ENCODE measurements around the gene ZFP92. TPM values are rescaled to one million over a fixed set of nuclear protein-coding genes. Genes with fewer than 3 reads are reported as not detected.

Gene ZFP92
- total and polyA plus RNA-seq, 10 of the 15 experiments (the other 5 are each of a cell fraction or from before 2014, with no cell fraction given) = 0.02 to 1.6 (median 0.09) TPM; not detected in 2

DNA sequence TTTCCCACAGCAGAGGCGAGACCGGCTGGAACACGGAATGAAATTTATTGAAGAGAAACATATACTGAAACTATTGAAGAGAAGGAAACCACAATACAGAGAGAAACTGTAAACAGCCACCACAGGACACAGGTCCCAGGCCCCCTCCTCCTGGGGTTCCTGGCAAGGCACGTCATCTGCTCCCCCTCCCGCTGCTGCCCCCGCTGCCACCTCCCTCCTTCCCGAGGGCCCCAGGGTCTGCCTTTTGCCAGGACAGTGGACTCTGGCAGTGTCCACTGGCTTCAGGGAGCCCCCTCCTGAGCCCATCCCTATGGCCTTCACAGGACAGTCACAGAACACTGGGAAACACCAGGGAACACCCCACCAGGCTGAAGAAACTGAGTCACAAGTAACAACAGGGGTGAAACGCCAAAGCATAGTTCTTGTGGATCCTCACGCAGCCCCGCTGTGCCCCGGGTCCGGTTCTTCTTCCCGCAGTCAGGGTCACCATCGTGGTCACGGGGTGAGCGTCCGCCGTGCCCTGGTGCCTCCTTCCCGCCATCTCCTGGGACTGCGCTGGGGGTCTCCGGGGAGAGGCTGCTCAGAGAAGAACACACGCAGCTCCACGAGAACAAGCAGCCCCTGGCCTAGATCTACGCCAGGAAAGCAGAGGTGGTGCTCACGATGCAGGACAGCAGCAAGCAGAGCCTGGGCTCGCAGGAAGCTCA, 15.5 kb upstream of the ZFP92 start (continued):
- TF ChIP-seq, protein P1, sequence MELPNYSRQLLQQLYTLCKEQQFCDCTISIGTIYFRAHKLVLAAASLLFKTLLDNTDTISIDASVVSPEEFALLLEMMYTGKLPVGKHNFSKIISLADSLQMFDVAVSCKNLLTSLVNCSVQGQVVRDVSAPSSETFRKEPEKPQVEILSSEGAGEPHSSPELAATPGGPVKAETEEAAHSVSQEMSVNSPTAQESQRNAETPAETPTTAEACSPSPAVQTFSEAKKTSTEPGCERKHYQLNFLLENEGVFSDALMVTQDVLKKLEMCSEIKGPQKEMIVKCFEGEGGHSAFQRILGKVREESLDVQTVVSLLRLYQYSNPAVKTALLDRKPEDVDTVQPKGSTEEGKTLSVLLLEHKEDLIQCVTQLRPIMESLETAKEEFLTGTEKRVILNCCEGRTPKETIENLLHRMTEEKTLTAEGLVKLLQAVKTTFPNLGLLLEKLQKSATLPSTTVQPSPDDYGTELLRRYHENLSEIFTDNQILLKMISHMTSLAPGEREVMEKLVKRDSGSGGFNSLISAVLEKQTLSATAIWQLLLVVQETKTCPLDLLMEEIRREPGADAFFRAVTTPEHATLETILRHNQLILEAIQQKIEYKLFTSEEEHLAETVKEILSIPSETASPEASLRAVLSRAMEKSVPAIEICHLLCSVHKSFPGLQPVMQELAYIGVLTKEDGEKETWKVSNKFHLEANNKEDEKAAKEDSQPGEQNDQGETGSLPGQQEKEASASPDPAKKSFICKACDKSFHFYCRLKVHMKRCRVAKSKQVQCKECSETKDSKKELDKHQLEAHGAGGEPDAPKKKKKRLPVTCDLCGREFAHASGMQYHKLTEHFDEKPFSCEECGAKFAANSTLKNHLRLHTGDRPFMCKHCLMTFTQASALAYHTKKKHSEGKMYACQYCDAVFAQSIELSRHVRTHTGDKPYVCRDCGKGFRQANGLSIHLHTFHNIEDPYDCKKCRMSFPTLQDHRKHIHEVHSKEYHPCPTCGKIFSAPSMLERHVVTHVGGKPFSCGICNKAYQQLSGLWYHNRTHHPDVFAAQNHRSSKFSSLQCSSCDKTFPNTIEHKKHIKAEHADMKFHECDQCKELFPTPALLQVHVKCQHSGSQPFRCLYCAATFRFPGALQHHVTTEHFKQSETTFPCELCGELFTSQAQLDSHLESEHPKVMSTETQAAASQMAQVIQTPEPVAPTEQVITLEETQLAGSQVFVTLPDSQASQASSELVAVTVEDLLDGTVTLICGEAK (IDR thresholded peaks at IDR 0.05; ENCODE audit: borderline replicate concordance) = no peak
- TF ChIP-seq MYB (IDR thresholded peaks at IDR 0.05; ENCODE audit: borderline replicate concordance, low read depth, low read length) = no peak
- TF ChIP-seq RBBP5 (conservative IDR thresholded peaks at IDR 0.05) = no peak
- TF ChIP-seq TCF3 (IDR thresholded peaks at IDR 0.05; ENCODE audit: borderline replicate concordance, insufficient read depth, low read depth, low read length) = no peak
- TF ChIP-seq YBX1 (IDR thresholded peaks at IDR 0.05) = no peak

DNA sequence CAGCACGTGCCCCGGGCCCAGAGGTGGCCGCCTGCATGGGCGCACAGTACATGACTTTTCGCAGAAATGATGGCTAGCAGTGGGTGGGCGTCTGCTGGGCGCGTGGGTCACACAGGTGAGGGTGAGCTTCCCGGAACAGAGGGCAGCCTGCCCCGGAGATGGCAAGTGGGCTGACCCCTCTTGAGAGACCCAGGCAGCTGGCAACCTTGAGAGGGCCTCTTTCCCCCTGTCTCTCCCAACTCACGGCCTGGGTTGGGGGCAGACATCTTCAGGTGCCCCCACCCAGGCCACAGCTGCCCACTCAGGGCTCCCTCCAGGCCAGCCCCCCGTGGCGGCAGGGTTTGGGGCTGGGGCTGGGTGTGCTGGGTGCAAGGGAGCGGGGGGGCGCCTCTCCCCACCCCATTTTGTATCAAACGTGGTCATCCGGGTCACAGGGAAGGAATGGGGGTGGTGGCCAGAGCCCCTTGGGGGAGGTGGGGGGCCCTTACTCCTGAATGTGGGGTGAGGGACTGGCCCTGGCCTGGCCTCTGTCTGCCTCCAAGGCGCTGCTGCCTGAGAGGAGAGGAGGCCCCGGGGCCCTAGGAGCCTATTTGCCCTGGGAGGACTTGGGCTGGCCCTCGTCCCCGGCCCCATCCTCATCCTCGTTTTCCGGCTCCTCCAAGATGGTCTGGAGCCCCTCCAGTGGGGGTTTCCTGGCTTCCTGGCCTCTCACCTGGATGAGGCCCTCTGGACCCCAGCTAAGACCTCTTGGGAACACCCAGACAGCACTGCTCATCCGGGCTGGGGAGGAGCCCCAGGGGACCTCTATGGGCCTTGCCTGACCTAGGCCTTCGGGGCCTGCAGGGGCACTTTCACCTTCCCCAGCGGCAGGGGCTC, 14.7 kb upstream of the ZFP92 start:
- no peak for ATAC-seq
- FAIRE-seq = no peak
- ChIA-PET SMC1A (ENCODE audit: uncharacterized antibody, unreplicated experiment) (no interaction called here), CTCF (no interaction called here), RAD21 (ENCODE audit: unreplicated experiment) (no interaction called here), POLR2A (no interaction called here)
- no peak overlapping the region for H2AFZ ChIP-seq (ENCODE audit: control insufficient read depth, low read depth, low read length)
- H3K36me3 ChIP-seq (ENCODE audit: control insufficient read depth in 2 of 2, insufficient read depth in 2 of 2, low read length in 1 of 2) = no peaks in the 10 kb centered on the region
- 56% methylated on average over 23 of the region's 26 CpGs for WGBS (ENCODE audit: insufficient coverage, insufficient replicate concordance, low lambda C conversion rate, missing lambda C conversion rate)
- in situ Hi-C loops (cut with MboI) (no loop called here), intact Hi-C loops (cut with micrococcal nuclease; ENCODE audit: unreplicated experiment) (no loop called here)
- no peaks in the 10 kb centered on the region; the same call in 2 of the 3 replicates for H3K9me3 ChIP-seq (replicated peaks; ENCODE audit: control insufficient read depth, insufficient read depth, low read length)
- H3K9ac ChIP-seq (ENCODE audit: control insufficient read depth, insufficient read depth, low read length) = no peak overlapping the region
- no peaks in the 10 kb centered on the region for H3K79me2 ChIP-seq (ENCODE audit: control insufficient read depth, insufficient read depth, low read length)
- no TSS peak for BruUV-seq (replicated peaks)
- H3K4me2 ChIP-seq (ENCODE audit: control insufficient read depth, insufficient read depth) = no peak overlapping the region
- no peak overlapping the region for H3K27ac ChIP-seq (ENCODE audit: control insufficient read depth, insufficient read depth)
- H3K4me1 ChIP-seq (ENCODE audit: control insufficient read depth, insufficient read depth, low read length) = no peaks in the 10 kb centered on the region
- DNase-seq (ENCODE audit: low read depth, low spot score) = no peak
- H4K20me1 ChIP-seq (ENCODE audit: control insufficient read depth, insufficient read depth) = no peaks in the 10 kb centered on the region
- H3K27me3 ChIP-seq (replicated peaks in 1 of 2; ENCODE audit: control insufficient read depth in 2 of 2, insufficient read depth in 2 of 2, low read length in 1 of 2) = no peaks in the 10 kb centered on the region; a peak in 1 of 4 replicates
- H3K4me3 ChIP-seq = no peak overlapping the region
- no peak for TF ChIP-seq SMARCA5 (IDR thresholded peaks at IDR 0.05)
- TF ChIP-seq STAT3 (IDR thresholded peaks at IDR 0.05; ENCODE audit: low read depth, low read length) = no peak
- no peak for TF ChIP-seq MEF2A (IDR thresholded peaks at IDR 0.05; ENCODE audit: insufficient read depth, low read depth, low read length)
- no peak for TF ChIP-seq TARDBP (IDR thresholded peaks at IDR 0.05; ENCODE audit: borderline replicate concordance)
- TF ChIP-seq ZNF622 (IDR thresholded peaks at IDR 0.05) = no peak
- no peak for TF ChIP-seq MXI1 (IDR thresholded peaks at IDR 0.05; ENCODE audit: low read depth, low read length)
- TF ChIP-seq TCF7 (IDR thresholded peaks at IDR 0.05; ENCODE audit: borderline replicate concordance) = no peak
- TF ChIP-seq, protein P2, sequence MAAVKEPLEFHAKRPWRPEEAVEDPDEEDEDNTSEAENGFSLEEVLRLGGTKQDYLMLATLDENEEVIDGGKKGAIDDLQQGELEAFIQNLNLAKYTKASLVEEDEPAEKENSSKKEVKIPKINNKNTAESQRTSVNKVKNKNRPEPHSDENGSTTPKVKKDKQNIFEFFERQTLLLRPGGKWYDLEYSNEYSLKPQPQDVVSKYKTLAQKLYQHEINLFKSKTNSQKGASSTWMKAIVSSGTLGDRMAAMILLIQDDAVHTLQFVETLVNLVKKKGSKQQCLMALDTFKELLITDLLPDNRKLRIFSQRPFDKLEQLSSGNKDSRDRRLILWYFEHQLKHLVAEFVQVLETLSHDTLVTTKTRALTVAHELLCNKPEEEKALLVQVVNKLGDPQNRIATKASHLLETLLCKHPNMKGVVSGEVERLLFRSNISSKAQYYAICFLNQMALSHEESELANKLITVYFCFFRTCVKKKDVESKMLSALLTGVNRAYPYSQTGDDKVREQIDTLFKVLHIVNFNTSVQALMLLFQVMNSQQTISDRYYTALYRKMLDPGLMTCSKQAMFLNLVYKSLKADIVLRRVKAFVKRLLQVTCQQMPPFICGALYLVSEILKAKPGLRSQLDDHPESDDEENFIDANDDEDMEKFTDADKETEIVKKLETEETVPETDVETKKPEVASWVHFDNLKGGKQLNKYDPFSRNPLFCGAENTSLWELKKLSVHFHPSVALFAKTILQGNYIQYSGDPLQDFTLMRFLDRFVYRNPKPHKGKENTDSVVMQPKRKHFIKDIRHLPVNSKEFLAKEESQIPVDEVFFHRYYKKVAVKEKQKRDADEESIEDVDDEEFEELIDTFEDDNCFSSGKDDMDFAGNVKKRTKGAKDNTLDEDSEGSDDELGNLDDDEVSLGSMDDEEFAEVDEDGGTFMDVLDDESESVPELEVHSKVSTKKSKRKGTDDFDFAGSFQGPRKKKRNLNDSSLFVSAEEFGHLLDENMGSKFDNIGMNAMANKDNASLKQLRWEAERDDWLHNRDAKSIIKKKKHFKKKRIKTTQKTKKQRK (IDR thresholded peaks at IDR 0.05; ENCODE audit: low read depth, low read length) = no peak
- no peak for TF ChIP-seq RELA (IDR thresholded peaks at IDR 0.05; ENCODE audit: borderline replicate concordance, partially characterized antibody)
- TF ChIP-seq MYC (IDR thresholded peaks at IDR 0.05; ENCODE audit: insufficient read depth, insufficient read length, insufficient replicate concordance, low read length, severe bottlenecking) = no peak
